Endothelial cell of umbilical vein (primary cell): Measurements from ENCODE around the gene RASGRP4. TPM values are rescaled to one million over a fixed set of nuclear protein-coding genes. Genes with fewer than 3 reads are reported as not detected.

Source experiments
- BruUV-seq: library from RNA; stranded (reverse); fragments of 400-500 nt; replicated peaks from 2 replicates; lab custom pipeline; 2021; lab: Mats Ljungman, UMichigan
- CTCF ChIA-PET: fragments of 300-600, 350-600 bp; sonication (Branson Sonifier 250); formaldehyde crosslinking; loops from one replicate; lab custom pipeline; 2021; ENCODE audit warnings: antibody characterized with exemption, inconsistent platforms; lab: Charles Lee
- POLR2A ChIA-PET: fragments of 300-600, 350-600 bp; sonication (Branson Sonifier 250); formaldehyde crosslinking; loops from one replicate; lab custom pipeline; 2021; ENCODE audit warnings: antibody characterized with exemption, inconsistent platforms; lab: Charles Lee
- DNase-seq: peaks from one replicate; pipeline ENCODE4 v3.0.0-alpha.2; 2011; ENCODE audit warnings: low read depth, low spot score
- FAIRE-seq: peaks from 2 replicates; lab custom pipeline; 2011; peaks lifted over from hg19 to GRCh38; lab: Jason Lieb, UNC
- H2AFZ ChIP-seq: 2 replicates; pipeline ENCODE4 v1.6.0; 2012; ENCODE audit warnings: low read depth, low read length, control low read depth, inconsistent platforms
- H3K27ac ChIP-seq: 2 replicates; pipeline ENCODE4 v1.5.1; 2011; ENCODE audit warnings: low read depth, mild to moderate bottlenecking, control low read depth, low read length, moderate library complexity; ENCODE audit not compliant: insufficient read depth
- H3K27me3 ChIP-seq, 2 experiments: 2 replicates each; pipeline versions ENCODE4 v1.6.0 to v1.6.1; 2011; ENCODE audit warnings: low read length in 2 of 2, mixed read lengths in 1 of 2; ENCODE audit not compliant: control insufficient read depth in 2 of 2, insufficient read depth in 2 of 2
- H3K36me3 ChIP-seq, 2 experiments: 2 replicates in 1 of 2; 3 replicates in 1 of 2; pipeline ENCODE4 v1.5.1; 2011; ENCODE audit warnings: low read length in 2 of 2, mild to moderate bottlenecking in 1 of 2, moderate library complexity in 1 of 2; ENCODE audit not compliant: control insufficient read depth in 2 of 2, insufficient read depth in 2 of 2; ENCODE audit errors: extremely low read depth in 1 of 2
- H3K4me1 ChIP-seq: 3 replicates; pipeline ENCODE4 v1.5.1; 2011; ENCODE audit warnings: mild to moderate bottlenecking, low read length; ENCODE audit not compliant: control insufficient read depth, insufficient read depth; ENCODE audit errors: extremely low read depth
- H3K4me2 ChIP-seq: 2 replicates; pipeline ENCODE4 v1.6.1; 2011; ENCODE audit warnings: low read length, control low read depth, mixed read lengths; ENCODE audit not compliant: insufficient read depth
- H3K4me3 ChIP-seq, 3 experiments: fragments of 200-600 bp in 1 of 3; sonication (generic), shearing (Covaris generic) in 1 of 3; replicated peaks in 1 of 3; 2 replicates each; pipeline ENCODE4 v1.5.1; 2011 to 2016; ENCODE audit warnings: control low read depth in 3 of 3, low read length in 3 of 3, mild to moderate bottlenecking in 2 of 3, inconsistent platforms in 1 of 3, low read depth in 1 of 3, moderate library complexity in 1 of 3; ENCODE audit not compliant: insufficient read depth in 1 of 3
- H3K79me2 ChIP-seq: 2 replicates; pipeline ENCODE4 v1.6.0; 2012; ENCODE audit warnings: low read length, inconsistent platforms; ENCODE audit not compliant: control insufficient read depth, insufficient read depth
- H3K9ac ChIP-seq: replicated peaks from 2 replicates; pipeline ENCODE3; 2011; ENCODE audit warnings: low read length, control low read depth; ENCODE audit not compliant: insufficient read depth; ENCODE audit errors: extremely low read depth
- H3K9me1 ChIP-seq: replicated peaks from 3 replicates; pipeline ENCODE4 v1.6.0; 2011; ENCODE audit warnings: mild to moderate bottlenecking, low read length; ENCODE audit not compliant: control insufficient read depth, insufficient read depth; ENCODE audit errors: extremely low read depth
- H3K9me3 ChIP-seq: replicated peaks from 2 replicates; pipeline ENCODE4 v1.5.1; 2012; ENCODE audit warnings: low read length, inconsistent platforms; ENCODE audit not compliant: control insufficient read depth, insufficient read depth
- H4K20me1 ChIP-seq: replicated peaks from 2 replicates; pipeline ENCODE3; 2011; ENCODE audit warnings: mild to moderate bottlenecking, low read length; ENCODE audit not compliant: control insufficient read depth, insufficient read depth; ENCODE audit errors: extremely low read depth
- EZH2 ChIP-seq: IDR thresholded peaks from 2 replicates; pipeline ENCODE4 v1.6.1; 2012; ENCODE audit warnings: borderline replicate concordance, low read depth, mild to moderate bottlenecking, moderate library complexity, low read length, inconsistent platforms; ENCODE audit not compliant: severe bottlenecking
- FOS ChIP-seq: IDR thresholded peaks from 2 replicates; pipeline ENCODE4 v1.6.1; 2011; ENCODE audit warnings: mild to moderate bottlenecking, low read length, moderate library complexity, borderline replicate concordance; ENCODE audit not compliant: insufficient read depth
- GATA2 ChIP-seq: IDR thresholded peaks from 2 replicates; pipeline ENCODE4 v1.7.0; 2011; ENCODE audit warnings: low read depth, mild to moderate bottlenecking, moderate library complexity, mixed read lengths, low read length; ENCODE audit not compliant: insufficient read length, insufficient read depth
- JUN ChIP-seq: IDR thresholded peaks from 2 replicates; pipeline ENCODE4 v1.6.1; 2011; ENCODE audit warnings: borderline replicate concordance, low read depth; ENCODE audit not compliant: insufficient read length, insufficient read depth
- MAX ChIP-seq: IDR thresholded peaks from 2 replicates; pipeline ENCODE4 v1.6.1; 2011; ENCODE audit not compliant: insufficient read depth, insufficient read length
- MYC ChIP-seq: IDR thresholded peaks from one replicate; pipeline ENCODE4 v1.6.1; 2011; ENCODE audit warnings: mild to moderate bottlenecking, low read depth, low read length
- POLR2A ChIP-seq: IDR thresholded peaks from 2 replicates; pipeline ENCODE4 v1.6.1; 2012; ENCODE audit warnings: low read depth, mild to moderate bottlenecking, control low read depth, low read length
- dilution Hi-C: fragments of 300-500 bp; cut with MboI; formaldehyde crosslinking; loops from one replicate; pipeline ENCODE4 v1.15.0; 2019; ENCODE audit warnings: low sequenced_read_pairs; ENCODE audit not compliant: extremely low pct_ligation_motif_present
- intact Hi-C: fragments of 100-400 bp; cut with micrococcal nuclease; formaldehyde crosslinking; loops from one replicate; pipeline ENCODE4 v1.10.0; 2022
- polyA plus RNA-seq, 4 experiments: library from polyadenylated mRNA; depleted of rRNA in 3 of 4; stranded (reverse) in 3 of 4; unstranded in 1 of 4; fragments of >200 nt; gene quantifications; 2 replicates each; pipeline versions ENCODE4 v1.2.1 to v1.2.3, GENCODE V29; 2011 to 2012; ENCODE audit warnings: missing spikeins in 1 of 4
- total RNA-seq: library from RNA; stranded (reverse); gene quantifications from 2 replicates; pipeline ENCODE4 v1.2.3, GENCODE V29; 2021
- TF ChIP-seq, protein P1 (sequence below), 2 donors: IDR thresholded peaks; 1 replicate in 1 of 2; 2 replicates in 1 of 2; pipeline ENCODE4 v1.5.1; 2011; ENCODE audit warnings: low read length in 2 of 2, mild to moderate bottlenecking in 2 of 2, moderate library complexity in 2 of 2, control low read depth in 1 of 2, inconsistent platforms in 1 of 2, low read depth in 1 of 2; ENCODE audit not compliant: insufficient read depth in 1 of 2; ENCODE audit errors: extremely low read depth in 1 of 2

The RASGRP4 gene
- total and polyA plus RNA-seq, 2 donors (not counting 3 experiments of a cell fraction or from before 2014, with no cell fraction given) = not detected

GRCh38 chr19:38412961-38413360 is 13.1 kb downstream of the RASGRP4 start:
- CTCF ChIA-PET = interaction anchor here (0.9 to 3.1 kb wide), 2 partner anchors 10 to 221 kb away, joined by 4 to 8 read pairs; partner anchors contain the start of gene FAM98C

More at GRCh38 chr19:38412961-38413360, 13.1 kb downstream of the RASGRP4 start:
- Histone ChIP-seq H3K4me1 (no peaks in the 10 kb centered on the region), H3K9me3 (no peaks in the 10 kb centered on the region), H3K9ac (no peak overlapping the region), H3K4me2 (no peak overlapping the region), H3K9me1 (no peaks in the 10 kb centered on the region), H4K20me1 (no peaks in the 10 kb centered on the region), H2AFZ (no peak overlapping the region), H3K36me3 (no peaks in the 10 kb centered on the region), H3K79me2 (no peaks in the 10 kb centered on the region), H3K4me3 (no peak overlapping the region), H3K27ac (no peak overlapping the region), H3K27me3 (no peaks in the 10 kb centered on the region)
- FAIRE-seq = no peak
- no peak for DNase-seq
- dilution Hi-C loops = no loop called here
- BruUV-seq = no TSS peak
- intact Hi-C loops = no loop called here
- TF ChIP-seq FOS (no peak), POLR2A (no peak), JUN (no peak), GATA2 (no peak), EZH2 (no peak), MAX (no peak), MYC (no peak)
- TF ChIP-seq, protein P1, sequence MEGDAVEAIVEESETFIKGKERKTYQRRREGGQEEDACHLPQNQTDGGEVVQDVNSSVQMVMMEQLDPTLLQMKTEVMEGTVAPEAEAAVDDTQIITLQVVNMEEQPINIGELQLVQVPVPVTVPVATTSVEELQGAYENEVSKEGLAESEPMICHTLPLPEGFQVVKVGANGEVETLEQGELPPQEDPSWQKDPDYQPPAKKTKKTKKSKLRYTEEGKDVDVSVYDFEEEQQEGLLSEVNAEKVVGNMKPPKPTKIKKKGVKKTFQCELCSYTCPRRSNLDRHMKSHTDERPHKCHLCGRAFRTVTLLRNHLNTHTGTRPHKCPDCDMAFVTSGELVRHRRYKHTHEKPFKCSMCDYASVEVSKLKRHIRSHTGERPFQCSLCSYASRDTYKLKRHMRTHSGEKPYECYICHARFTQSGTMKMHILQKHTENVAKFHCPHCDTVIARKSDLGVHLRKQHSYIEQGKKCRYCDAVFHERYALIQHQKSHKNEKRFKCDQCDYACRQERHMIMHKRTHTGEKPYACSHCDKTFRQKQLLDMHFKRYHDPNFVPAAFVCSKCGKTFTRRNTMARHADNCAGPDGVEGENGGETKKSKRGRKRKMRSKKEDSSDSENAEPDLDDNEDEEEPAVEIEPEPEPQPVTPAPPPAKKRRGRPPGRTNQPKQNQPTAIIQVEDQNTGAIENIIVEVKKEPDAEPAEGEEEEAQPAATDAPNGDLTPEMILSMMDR (IDR thresholded peaks at IDR 0.05; ENCODE audit: extremely low read depth in 1 of 2, insufficient read depth in 1 of 2, low read depth in 1 of 2, low read length in 2 of 2) = no peak
- POLR2A ChIA-PET = no interaction called here
